HG03521 (cell line): ENCODE data around the gene SRD5A3.
"Not testable (repeated sequence)": the region's sequence is repeated elsewhere in the genome, so short reads cannot be mapped to it uniquely, and the experiment has no call there.

Experiments
- ATAC-seq: cut with Tn5 transposase; IDR thresholded peaks from one replicate; pipeline ENCODE4 v1.9.1; 2021; ENCODE audit warnings: mild to moderate bottlenecking, moderate library complexity; ENCODE audit not compliant: unreplicated experiment

The SRD5A3 gene

GRCh38 chr4:55345054-55345453 lies 988 bp upstream of the SRD5A3 start:
- no peak for ATAC-seq

DNA sequence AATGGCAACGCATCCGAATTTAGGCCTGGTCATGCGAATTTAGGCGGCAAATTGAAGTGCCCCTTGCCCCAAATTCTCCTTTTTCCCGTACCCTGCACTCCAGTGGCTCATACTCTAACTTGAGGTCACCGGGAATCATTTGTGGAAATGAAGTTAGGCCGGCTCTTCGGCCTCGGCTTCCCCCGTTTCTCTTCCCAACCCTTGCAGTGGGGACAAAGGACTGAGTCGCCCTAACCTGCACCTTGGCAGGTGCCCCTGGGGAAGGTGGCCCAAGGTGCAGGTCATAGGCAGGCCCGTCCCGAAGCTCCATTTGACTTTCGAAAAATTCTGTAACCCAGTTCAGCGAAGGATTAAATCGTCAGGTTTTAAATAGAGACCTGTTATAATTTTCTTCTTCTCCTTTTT lies 811 bp downstream of the SRD5A3 start:
- no peak for ATAC-seq

DNA sequence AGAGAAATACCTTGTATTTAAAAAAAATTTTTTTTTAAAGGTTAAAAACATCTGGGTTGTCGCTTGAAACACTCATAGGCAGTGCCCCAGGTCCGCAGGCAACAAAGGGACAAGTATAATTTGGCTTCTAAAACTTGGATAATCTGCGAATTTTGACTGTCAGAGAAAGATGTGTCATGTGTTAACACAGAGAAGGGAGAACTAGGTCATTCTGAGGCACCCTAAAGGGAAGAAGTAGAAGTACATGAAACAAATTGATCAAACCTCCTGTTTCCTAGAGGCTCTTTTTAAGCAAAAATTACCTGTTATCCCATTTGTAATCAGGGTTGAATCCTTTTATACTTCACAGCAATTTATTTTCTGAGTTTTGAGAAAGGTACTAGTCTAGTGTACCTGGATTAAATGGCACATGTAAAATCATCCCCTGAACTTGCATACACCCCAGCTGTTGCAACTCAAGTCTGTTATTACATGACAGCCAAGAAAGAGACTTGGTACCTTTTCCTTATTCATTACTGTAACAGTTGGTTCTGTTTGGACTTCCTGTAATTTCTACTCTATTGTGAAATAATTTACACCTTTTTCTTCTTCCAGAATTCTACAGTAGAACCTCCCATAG lies 1.7 kb downstream of the SRD5A3 start:
- no peak for ATAC-seq

DNA sequence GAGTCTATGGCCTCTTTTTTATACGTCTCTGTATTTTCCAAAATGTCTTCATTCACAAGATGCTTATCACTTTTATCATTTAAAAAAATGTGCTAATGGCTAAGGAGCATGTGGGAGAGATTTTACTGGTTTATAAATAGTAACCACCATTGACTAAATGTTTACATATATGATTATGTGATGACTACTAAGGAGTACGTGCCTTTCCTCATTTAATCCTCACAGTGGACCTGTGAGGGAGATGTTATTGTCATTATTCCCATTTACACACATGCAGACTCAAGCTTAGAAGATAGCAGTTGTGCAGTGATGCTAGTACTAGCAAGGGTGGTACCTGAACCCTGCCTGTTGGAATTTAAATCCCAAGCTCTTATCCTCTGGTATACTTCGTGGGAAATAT lies 2.4 kb downstream of the SRD5A3 start:
- no peak for ATAC-seq

DNA sequence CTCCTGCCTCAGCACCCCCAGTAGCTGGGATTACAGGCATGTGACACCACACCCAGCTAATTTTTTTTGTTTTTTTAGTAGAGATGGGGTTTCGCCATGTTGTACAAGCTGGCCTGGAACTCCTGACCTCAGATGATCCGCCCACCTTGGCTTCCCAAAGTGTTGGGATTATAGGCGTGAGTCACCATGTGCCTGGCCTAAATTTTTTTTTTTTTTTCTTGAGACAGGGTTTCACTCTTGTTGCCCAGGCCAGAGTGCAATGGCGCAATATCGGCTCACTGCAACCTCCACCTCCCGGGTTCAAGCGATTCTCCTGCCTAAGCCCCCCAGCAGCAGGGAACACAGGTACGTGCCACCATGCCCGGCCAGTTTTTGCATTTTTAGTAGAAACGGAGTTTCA lies 4.8 kb downstream of the SRD5A3 start:
- not testable (repeated sequence) for ATAC-seq

DNA sequence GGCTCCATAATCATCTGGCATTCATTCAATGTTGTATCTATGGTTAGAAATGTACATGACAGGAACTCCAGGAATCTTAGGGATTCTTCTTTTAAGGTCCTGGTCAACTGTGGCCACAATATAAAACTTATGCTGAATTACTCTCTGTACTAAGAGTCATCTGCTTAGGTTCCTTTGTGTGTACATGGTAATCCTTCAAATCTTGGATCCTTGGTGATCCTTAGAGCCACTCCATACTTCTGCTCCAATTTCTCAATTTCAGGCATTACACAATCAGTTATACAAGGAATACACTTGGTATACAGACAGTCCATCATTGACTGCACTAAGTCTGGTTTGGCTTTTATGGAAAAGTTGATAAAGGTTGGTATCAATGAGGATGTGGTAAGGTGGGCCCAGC lies 5.8 kb downstream of the SRD5A3 start:
- ATAC-seq: no peak

GRCh38 chr4:55352726-55353125 lies 6.7 kb downstream of the SRD5A3 start:
- ATAC-seq: no peak

- not testable (repeated sequence) for ATAC-seq
Measured at GRCh38 chr4:55353228-55353747, 7.2 kb downstream of the SRD5A3 start.

GRCh38 chr4:55354648-55355047 lies 8.6 kb downstream of the SRD5A3 start:
- ATAC-seq: no peak

DNA sequence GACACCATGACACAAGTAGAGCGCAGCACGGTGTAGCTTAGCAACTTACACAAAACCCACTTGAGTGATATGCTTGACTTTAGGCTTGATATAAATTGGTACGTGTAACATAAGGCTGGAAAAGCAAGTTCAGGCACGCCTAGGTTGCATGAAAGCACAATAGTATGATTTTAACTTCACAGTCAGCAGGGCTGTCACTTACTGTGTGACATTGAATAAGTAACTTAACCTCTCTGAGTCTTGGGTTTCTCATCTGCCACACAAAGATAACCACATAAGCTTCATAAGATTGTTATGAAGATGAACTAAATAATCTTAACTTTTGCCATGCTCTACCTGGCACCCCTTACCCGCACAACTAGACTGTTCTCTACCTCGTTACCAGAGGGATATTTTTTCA lies 9.5 kb downstream of the SRD5A3 start:
- ATAC-seq: no peak

DNA sequence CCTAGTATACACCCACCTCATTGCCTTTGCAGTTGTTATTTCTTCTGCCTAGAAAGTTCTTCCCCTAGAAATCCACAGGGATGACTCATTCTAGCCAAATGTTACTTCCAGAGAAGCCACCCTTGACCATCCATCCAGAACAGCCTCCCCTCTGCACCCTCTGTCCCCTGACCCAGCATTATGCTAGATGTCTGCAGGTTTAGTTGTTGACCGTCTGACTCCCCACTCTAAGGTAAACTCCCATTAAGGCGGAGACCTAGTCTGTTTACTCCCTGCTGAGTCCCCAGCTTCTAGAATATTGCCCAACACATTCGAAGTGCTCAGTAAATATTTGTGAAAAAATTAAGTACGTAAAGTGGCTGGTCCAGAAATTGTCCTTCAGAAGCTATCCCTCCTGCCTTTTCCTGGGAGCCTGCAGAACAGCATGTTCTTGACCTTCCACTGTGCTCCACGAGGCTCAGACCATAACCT lies 11.0 kb downstream of the SRD5A3 start:
- ATAC-seq: no peak

- ATAC-seq: no peak
Measured at GRCh38 chr4:55358246-55358645, 12.2 kb downstream of the SRD5A3 start.

- ATAC-seq: no peak
Measured at GRCh38 chr4:55358668-55359067, 12.6 kb downstream of the SRD5A3 start.

GRCh38 chr4:55359397-55359916 lies 13.4 kb downstream of the SRD5A3 start:
- no peak for ATAC-seq

DNA sequence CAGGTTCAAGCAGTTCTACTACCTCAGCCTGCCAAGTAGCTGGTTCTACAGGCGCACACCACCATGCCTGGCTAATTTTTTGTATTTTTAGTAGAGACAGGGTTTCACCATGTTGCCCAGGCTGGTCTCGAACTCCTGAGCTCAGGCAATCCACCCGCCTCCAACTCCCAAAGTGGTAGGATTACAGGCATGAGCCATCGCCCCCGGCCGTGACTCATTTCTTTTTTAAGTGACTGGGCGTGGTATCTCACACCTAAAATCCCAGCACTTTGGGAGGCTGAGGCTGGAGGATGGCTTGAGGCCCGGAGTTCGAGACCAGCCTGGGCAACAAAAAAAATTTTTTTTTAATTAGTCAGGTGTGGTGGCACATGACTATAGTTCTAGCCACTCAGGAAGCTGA lies 16.9 kb downstream of the SRD5A3 start:
- not testable (repeated sequence) for ATAC-seq

DNA sequence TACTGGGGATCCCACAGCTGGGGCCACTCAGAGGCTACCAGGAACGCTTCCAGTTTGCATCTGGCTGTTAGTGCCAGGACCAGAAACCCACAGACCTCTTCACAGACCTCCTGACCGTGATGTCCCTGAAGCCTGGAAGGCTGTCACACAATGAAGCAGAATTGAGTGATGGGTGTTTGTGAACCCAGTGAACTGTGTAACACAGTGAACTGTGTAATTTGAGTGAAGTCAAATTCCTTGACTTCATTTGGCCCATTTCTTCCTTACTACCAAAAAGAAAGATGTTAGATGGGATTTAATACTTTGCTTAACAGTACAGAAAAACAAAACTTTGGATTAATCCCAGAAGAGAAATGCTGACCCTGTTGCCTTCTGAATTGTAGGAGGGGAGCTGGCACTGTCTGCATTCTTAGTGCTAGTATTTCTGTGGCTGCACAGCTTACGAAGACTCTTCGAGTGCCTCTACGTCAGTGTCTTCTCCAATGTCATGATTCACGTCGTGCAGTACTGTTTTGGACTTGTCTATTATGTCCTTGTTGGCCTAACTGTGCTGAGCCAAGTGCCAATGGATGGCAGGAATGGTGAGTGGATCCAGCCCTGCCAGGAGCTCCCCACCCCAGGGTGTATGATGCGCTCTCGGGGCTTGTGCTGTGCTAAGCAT lies 17.8 kb downstream of the SRD5A3 start:
- ATAC-seq: no peak

DNA sequence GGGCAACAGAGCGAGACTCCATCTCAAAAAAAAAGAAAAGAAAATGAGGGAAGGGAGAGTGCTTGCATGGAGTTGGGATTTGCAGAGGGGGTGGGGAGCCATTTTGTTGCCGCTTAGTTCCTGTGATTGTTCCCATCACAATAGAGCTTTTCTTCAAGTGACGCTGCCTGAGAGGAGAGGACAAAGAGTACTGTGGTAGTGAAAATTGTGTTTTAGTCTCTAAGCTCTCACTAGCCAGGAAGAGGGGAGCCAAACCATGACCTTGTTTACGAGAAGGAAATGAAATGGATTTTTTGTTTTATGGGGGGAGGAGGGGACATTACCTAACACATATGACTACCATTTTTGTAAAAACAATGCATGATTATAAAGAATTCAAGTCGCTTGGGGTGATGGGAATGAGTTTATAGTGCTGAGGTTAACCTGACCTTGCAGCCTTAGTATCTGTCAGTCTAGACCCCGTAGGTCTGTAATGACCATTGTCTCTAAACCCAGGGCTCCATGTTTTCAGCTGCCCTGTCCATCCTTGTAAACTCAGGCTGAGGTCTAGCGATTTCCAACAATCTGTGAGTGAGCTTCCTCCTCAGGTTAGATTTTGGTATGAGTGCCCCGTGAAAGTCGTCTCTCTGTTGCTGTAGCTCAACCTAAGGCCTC lies 18.8 kb downstream of the SRD5A3 start:
- no peak for ATAC-seq

- ATAC-seq: no peak
Measured at GRCh38 chr4:55365345-55365728, 19.3 kb downstream of the SRD5A3 start.

GRCh38 chr4:55366621-55367020 lies 20.6 kb downstream of the SRD5A3 start:
- ATAC-seq: no peak

DNA sequence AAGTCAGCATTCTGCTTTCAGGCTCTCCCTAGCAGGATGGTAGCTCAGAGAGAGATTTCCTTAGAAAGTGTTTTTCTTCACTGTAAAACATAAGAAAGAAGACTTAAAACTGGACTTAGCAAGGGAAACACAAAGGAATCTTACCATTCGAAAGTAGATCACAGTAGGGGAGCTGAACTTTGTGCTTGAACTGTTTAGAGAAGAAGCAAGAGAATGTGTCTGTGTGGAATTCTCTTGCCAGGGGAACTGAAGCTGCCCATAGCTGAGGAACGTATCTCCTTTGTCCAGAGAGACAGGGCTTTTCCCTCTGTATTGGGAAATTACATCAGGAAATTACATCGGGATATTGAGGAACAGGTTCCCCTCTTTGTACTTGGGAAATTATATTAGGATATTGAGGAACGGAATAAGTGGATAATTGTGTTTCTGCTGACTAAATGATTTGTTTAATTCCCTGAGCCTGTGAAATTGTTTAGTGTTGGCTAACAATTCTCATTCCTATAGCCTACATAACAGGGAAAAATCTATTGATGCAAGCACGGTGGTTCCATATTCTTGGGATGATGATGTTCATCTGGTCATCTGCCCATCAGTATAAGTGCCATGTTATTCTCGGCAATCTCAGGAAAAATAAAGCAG lies 21.2 kb downstream of the SRD5A3 start:
- no peak for ATAC-seq

GRCh38 chr4:55369968-55370367 lies 23.9 kb downstream of the SRD5A3 start:
- ATAC-seq: no peak
